H9 (cell line): ENCODE results near the gene ITGA4. TPM values are rescaled to one million over a fixed set of nuclear protein-coding genes. Genes with fewer than 3 reads are reported as not detected.
A peak's percentile ranks its signal among the peaks of the same experiment; 100 is the strongest.

ENCODE experiments used
- DNase-seq: peaks from one replicate; pipeline ENCODE4 v3.0.0-alpha.2; 2017
- H2AFZ ChIP-seq: one replicate; pipeline ENCODE4 v1.6.1; 2013; ENCODE audit warnings: mild to moderate bottlenecking, low read length, control low read depth, moderate library complexity
- H2AK5ac ChIP-seq: 2 replicates; pipeline ENCODE4 v1.6.1; 2013; ENCODE audit warnings: low read length, control low read depth, mixed read lengths; ENCODE audit not compliant: insufficient read length
- H2BK120ac ChIP-seq: one replicate; pipeline ENCODE4 v1.6.1; 2013; ENCODE audit warnings: low read depth, mild to moderate bottlenecking, low read length, control low read depth, inconsistent platforms; ENCODE audit not compliant: poor library complexity, severe bottlenecking
- H2BK12ac ChIP-seq: 2 replicates; pipeline ENCODE4 v1.6.1; 2013; ENCODE audit warnings: low read length, control low read depth, mixed read lengths, low read depth; ENCODE audit not compliant: insufficient read length
- H2BK15ac ChIP-seq: 2 replicates; pipeline ENCODE4 v1.6.1; 2013; ENCODE audit warnings: low read depth, low read length, control low read depth
- H2BK20ac ChIP-seq: one replicate; pipeline ENCODE4 v1.6.1; 2013; ENCODE audit warnings: low read depth, mild to moderate bottlenecking, low read length, control low read depth, inconsistent platforms; ENCODE audit not compliant: poor library complexity, severe bottlenecking
- H2BK5ac ChIP-seq: 2 replicates; pipeline ENCODE4 v1.6.1; 2013; ENCODE audit warnings: low read length, control low read depth, mixed read lengths; ENCODE audit not compliant: insufficient read length
- H3K14ac ChIP-seq: 2 replicates; pipeline ENCODE4 v1.6.1; 2013; ENCODE audit warnings: low read length, control low read depth; ENCODE audit not compliant: insufficient read depth
- H3K18ac ChIP-seq: 2 replicates; pipeline ENCODE4 v1.6.1; 2013; ENCODE audit warnings: low read depth, mild to moderate bottlenecking, mixed read lengths, low read length, control low read depth; ENCODE audit not compliant: insufficient read length
- H3K23ac ChIP-seq: 2 replicates; pipeline ENCODE4 v1.6.1; 2013; ENCODE audit warnings: low read length, control low read depth, mixed read lengths, low read depth; ENCODE audit not compliant: insufficient read length
- H3K23me2 ChIP-seq: 2 replicates; pipeline ENCODE4 v1.6.1; 2013; ENCODE audit warnings: low read depth, mild to moderate bottlenecking, mixed read lengths, low read length, control low read depth; ENCODE audit not compliant: insufficient read length, poor library complexity, severe bottlenecking
- H3K27ac ChIP-seq: 2 replicates; pipeline ENCODE4 v1.5.1; 2013; ENCODE audit warnings: low read length, control low read depth, mixed read lengths, low read depth; ENCODE audit not compliant: insufficient read length
- H3K27me3 ChIP-seq: 2 replicates; pipeline ENCODE4 v1.6.1; 2013; ENCODE audit warnings: low read length, control low read depth, inconsistent platforms; ENCODE audit not compliant: insufficient read depth
- H3K4ac ChIP-seq: 2 replicates; pipeline ENCODE4 v1.6.1; 2013; ENCODE audit warnings: low read depth, mild to moderate bottlenecking, control low read depth, inconsistent platforms, low read length, moderate library complexity
- H3K4me1 ChIP-seq: 2 replicates; pipeline ENCODE4 v1.6.1; 2013; ENCODE audit warnings: low read length, control low read depth, inconsistent platforms; ENCODE audit not compliant: insufficient read depth
- H3K4me2 ChIP-seq: 2 replicates; pipeline ENCODE4 v1.6.1; 2013; ENCODE audit warnings: low read length, control low read depth, mixed read lengths; ENCODE audit not compliant: insufficient read length, insufficient read depth
- H3K56ac ChIP-seq: 2 replicates; pipeline ENCODE4 v1.6.1; 2013; ENCODE audit warnings: low read depth, mild to moderate bottlenecking, mixed read lengths, low read length, control low read depth; ENCODE audit not compliant: insufficient read length
- H3K79me1 ChIP-seq: 2 replicates; pipeline ENCODE4 v1.6.1; 2013; ENCODE audit warnings: low read depth, mild to moderate bottlenecking, moderate library complexity, low read length, control low read depth, inconsistent platforms; ENCODE audit not compliant: insufficient read depth, poor library complexity, severe bottlenecking
- H3K79me2 ChIP-seq: 2 replicates; pipeline ENCODE4 v1.6.1; 2013; ENCODE audit warnings: low read length, control low read depth, inconsistent platforms; ENCODE audit not compliant: insufficient read depth
- H3K9ac ChIP-seq: 2 replicates; pipeline ENCODE4 v1.6.1; 2013; ENCODE audit warnings: low read length, control low read depth, mixed read lengths; ENCODE audit not compliant: insufficient read length; ENCODE audit errors: extremely low read depth
- H3K9me3 ChIP-seq: one replicate; pipeline ENCODE4 v1.6.1; 2013; ENCODE audit warnings: low read depth, low read length, inconsistent platforms; ENCODE audit not compliant: control insufficient read depth
- H3T11ph ChIP-seq: one replicate; pipeline ENCODE4 v1.6.1; 2013; ENCODE audit warnings: mild to moderate bottlenecking, low read length, control low read depth, inconsistent platforms
- H4K20me1 ChIP-seq: one replicate; pipeline ENCODE4 v1.6.1; 2013; ENCODE audit not compliant: control insufficient read depth, insufficient read length, insufficient read depth
- H4K5ac ChIP-seq: 2 replicates; pipeline ENCODE4 v1.6.1; 2013; ENCODE audit warnings: low read depth, mild to moderate bottlenecking, mixed read lengths, low read length, control low read depth; ENCODE audit not compliant: insufficient read length
- H4K8ac ChIP-seq: replicated peaks from 2 replicates; pipeline ENCODE4 v1.6.1; 2013; ENCODE audit warnings: low read length, control low read depth, mixed read lengths, low read depth; ENCODE audit not compliant: insufficient read length
- H4K91ac ChIP-seq: 2 replicates; pipeline ENCODE4 v1.6.1; 2013; ENCODE audit warnings: low read depth, mild to moderate bottlenecking, moderate library complexity, mixed read lengths, low read length, control low read depth; ENCODE audit not compliant: insufficient read length
- H3K27ac Mint-ChIP-seq, 3 experiments: 2 replicates in 2 of 3; 3 replicates in 1 of 3; pipeline ENCODE4 v1.8.0; 2020 to 2021; ENCODE audit warnings: mixed read lengths in 3 of 3, mild to moderate bottlenecking in 1 of 3, moderate library complexity in 1 of 3
- H3K27me3 Mint-ChIP-seq: 2 replicates; pipeline ENCODE4 v1.8.0; 2021; ENCODE audit warnings: low read depth, mild to moderate bottlenecking, moderate library complexity, mixed read lengths
- H3K36me3 Mint-ChIP-seq, 3 experiments: 2 replicates in 2 of 3; 3 replicates in 1 of 3; pipeline ENCODE4 v1.8.0; 2020 to 2021; ENCODE audit warnings: low read depth in 3 of 3, mixed read lengths in 3 of 3; ENCODE audit not compliant: insufficient read depth in 1 of 3
- H3K4me1 Mint-ChIP-seq, 2 experiments: 2 replicates each; pipeline ENCODE4 v1.8.0; 2020; ENCODE audit warnings: mixed read lengths in 2 of 2
- H3K4me3 Mint-ChIP-seq, 2 experiments: 2 replicates in 1 of 2; 3 replicates in 1 of 2; pipeline ENCODE4 v1.8.0; 2020 to 2021; ENCODE audit warnings: mild to moderate bottlenecking in 2 of 2, mixed read lengths in 2 of 2, moderate library complexity in 1 of 2
- H3K9me3 Mint-ChIP-seq, 2 experiments: 2 replicates in 1 of 2; 3 replicates in 1 of 2; pipeline ENCODE4 v1.8.0; 2020; ENCODE audit warnings: mild to moderate bottlenecking in 2 of 2, mixed read lengths in 2 of 2, moderate library complexity in 1 of 2
- CTCF ChIP-seq: fragments of 200-600 bp; sonication (generic); conservative IDR thresholded peaks from 3 replicates; pipeline ENCODE4 v1.8.0; 2021; ENCODE audit warnings: antibody characterized with exemption, mild to moderate bottlenecking
- total RNA-seq: library from RNA; stranded (reverse); gene quantifications from 2 replicates; pipeline ENCODE4 v1.2.1, GENCODE V29; 2021

Gene ITGA4
- total RNA-seq, 1 experiment from 2014 or later, result 1.3 TPM

- Histone ChIP-seq H2AFZ (no peak overlapping the region), H3K4ac (no peak overlapping the region), H3K79me1 (no peaks in the 10 kb centered on the region), H3K27ac (no peak overlapping the region), H2BK120ac (no peak overlapping the region), H4K5ac (no peak overlapping the region), H3K14ac (no peak overlapping the region), H3K9ac (no peak overlapping the region), H4K20me1 (no peaks in the 10 kb centered on the region), H3K56ac (no peak overlapping the region), H3K23ac (no peak overlapping the region), H3K4me1 (no peaks in the 10 kb centered on the region; the same call in 1 of the 2 replicates), H2BK15ac (no peak overlapping the region), H3K4me2 (no peak overlapping the region), H3K23me2 (no peaks in the 10 kb centered on the region), H3K9me3 (no peaks in the 10 kb centered on the region), H2BK12ac (no peak overlapping the region), H2AK5ac (no peak overlapping the region), H4K91ac (no peak overlapping the region), H3K27me3 (no peaks in the 10 kb centered on the region), H2BK5ac (no peak overlapping the region), H3T11ph (no peak overlapping the region), H3K79me2 (no peaks in the 10 kb centered on the region), H4K8ac (no peak overlapping the region), H3K18ac (no peak overlapping the region), H2BK20ac (no peak overlapping the region)
- H3K4me3 Mint-ChIP-seq, result no peak overlapping the region
- H3K27me3 Mint-ChIP-seq, result no peaks in the 10 kb centered on the region
- H3K27ac Mint-ChIP-seq, result no peak overlapping the region
- peaks cover 4 to 7% of the 10 kb centered on the region in 2 experiments; a peak in 4 of 5 replicates for H3K9me3 Mint-ChIP-seq
- peaks cover 7% of the 10 kb centered on the region in 2 experiments for H3K4me1 Mint-ChIP-seq
- no peak for DNase-seq
- peaks cover 1 to 7% (median 6%) of the 10 kb centered on the region in 3 experiments; a peak in 4 of 7 replicates for H3K36me3 Mint-ChIP-seq
- TF ChIP-seq CTCF, result peak; percentile 37; the same call in 1 of the 3 replicates
Observed at GRCh38 chr2:181431674-181432073, 25.5 kb upstream of the ITGA4 start.
